Ishikawa (cell line): ENCODE data around the gene RASGRP4.

ENCODE experiments used
- CEBPB ChIP-seq: IDR thresholded peaks from 2 replicates; pipeline ENCODE4 v1.6.1; 2012
- CREB1 ChIP-seq: IDR thresholded peaks from 2 replicates; pipeline ENCODE4 v1.6.1; 2012; ENCODE audit warnings: low read depth
- EGR1 ChIP-seq: IDR thresholded peaks from 2 replicates; pipeline ENCODE4 v1.6.1; 2012
- EP300 ChIP-seq: IDR thresholded peaks from 2 replicates; pipeline ENCODE4 v1.6.1; 2012; ENCODE audit warnings: borderline replicate concordance
- FOXM1 ChIP-seq: IDR thresholded peaks from 2 replicates; pipeline ENCODE4 v1.6.1; 2012; ENCODE audit warnings: low read depth, borderline replicate concordance
- NFIC ChIP-seq: IDR thresholded peaks from 2 replicates; pipeline ENCODE4 v1.6.1; 2012
- RAD21 ChIP-seq: IDR thresholded peaks from 2 replicates; pipeline ENCODE4 v1.6.1; 2012; ENCODE audit warnings: low read depth
- TAF1 ChIP-seq: IDR thresholded peaks from 2 replicates; pipeline ENCODE4 v1.6.1; 2012; ENCODE audit warnings: low read depth, mild to moderate bottlenecking
- TCF12 ChIP-seq: IDR thresholded peaks from 2 replicates; pipeline ENCODE4 v1.6.1; 2012; ENCODE audit warnings: low read depth
- TEAD4 ChIP-seq: IDR thresholded peaks from 2 replicates; pipeline ENCODE4 v1.6.1; 2012
- YY1 ChIP-seq: IDR thresholded peaks from 2 replicates; pipeline ENCODE4 v1.6.1; 2012; ENCODE audit warnings: low read depth
- ZBTB7A ChIP-seq: IDR thresholded peaks from 2 replicates; pipeline ENCODE4 v1.6.1; 2012; ENCODE audit warnings: low read depth
- TF ChIP-seq, protein P1 (sequence below): IDR thresholded peaks from 2 replicates; pipeline ENCODE4 v1.6.1; 2012; ENCODE audit warnings: low read depth, mild to moderate bottlenecking
- TF ChIP-seq, protein P2 (sequence below): IDR thresholded peaks from 2 replicates; pipeline ENCODE4 v1.6.1; 2012
- TF ChIP-seq, protein P3 (sequence below): IDR thresholded peaks from 2 replicates; pipeline ENCODE4 v1.6.1; 2012

RASGRP4 gene

DNA sequence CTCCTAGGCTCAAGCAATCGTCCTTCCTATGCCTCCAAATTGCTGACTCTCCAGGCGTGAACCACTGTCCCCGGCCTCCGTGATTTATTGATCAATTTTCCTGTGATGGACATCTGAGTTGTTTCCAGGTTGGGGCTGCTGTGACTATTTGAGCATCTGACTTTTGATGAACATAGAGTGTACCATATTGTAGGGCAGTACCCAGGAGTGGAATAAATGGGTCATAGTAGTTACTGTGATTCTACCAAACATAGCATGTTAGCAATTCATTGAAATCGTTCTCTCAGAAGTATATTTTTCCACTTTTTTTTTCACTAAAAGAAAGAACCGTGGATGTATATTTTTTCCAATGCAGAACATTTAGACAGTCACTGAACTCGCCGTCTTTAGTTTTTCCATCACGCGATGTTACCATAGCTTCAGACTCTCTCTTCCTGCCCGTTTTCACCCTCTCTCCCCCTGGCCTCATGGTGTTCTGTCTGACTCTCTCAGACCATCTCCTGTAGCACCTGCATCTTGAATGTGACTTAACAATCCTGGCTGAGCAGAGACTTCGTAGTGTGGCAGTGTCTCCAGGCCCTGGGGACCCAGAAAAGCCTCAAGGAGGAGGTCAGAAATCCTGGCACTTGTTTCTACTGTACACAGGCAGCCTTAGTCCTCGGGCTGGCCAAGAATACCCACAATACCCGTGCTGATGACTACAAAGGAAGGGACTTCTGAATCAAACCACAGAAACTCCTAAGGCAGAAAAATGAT is 3.2 kb upstream of the RASGRP4 start:
- TF ChIP-seq EP300 (no peak), TEAD4 (no peak), TCF12 (no peak), EGR1 (no peak), TAF1 (no peak), NFIC (no peak), FOXM1 (no peak), RAD21 (no peak)
- TF ChIP-seq, protein P1, sequence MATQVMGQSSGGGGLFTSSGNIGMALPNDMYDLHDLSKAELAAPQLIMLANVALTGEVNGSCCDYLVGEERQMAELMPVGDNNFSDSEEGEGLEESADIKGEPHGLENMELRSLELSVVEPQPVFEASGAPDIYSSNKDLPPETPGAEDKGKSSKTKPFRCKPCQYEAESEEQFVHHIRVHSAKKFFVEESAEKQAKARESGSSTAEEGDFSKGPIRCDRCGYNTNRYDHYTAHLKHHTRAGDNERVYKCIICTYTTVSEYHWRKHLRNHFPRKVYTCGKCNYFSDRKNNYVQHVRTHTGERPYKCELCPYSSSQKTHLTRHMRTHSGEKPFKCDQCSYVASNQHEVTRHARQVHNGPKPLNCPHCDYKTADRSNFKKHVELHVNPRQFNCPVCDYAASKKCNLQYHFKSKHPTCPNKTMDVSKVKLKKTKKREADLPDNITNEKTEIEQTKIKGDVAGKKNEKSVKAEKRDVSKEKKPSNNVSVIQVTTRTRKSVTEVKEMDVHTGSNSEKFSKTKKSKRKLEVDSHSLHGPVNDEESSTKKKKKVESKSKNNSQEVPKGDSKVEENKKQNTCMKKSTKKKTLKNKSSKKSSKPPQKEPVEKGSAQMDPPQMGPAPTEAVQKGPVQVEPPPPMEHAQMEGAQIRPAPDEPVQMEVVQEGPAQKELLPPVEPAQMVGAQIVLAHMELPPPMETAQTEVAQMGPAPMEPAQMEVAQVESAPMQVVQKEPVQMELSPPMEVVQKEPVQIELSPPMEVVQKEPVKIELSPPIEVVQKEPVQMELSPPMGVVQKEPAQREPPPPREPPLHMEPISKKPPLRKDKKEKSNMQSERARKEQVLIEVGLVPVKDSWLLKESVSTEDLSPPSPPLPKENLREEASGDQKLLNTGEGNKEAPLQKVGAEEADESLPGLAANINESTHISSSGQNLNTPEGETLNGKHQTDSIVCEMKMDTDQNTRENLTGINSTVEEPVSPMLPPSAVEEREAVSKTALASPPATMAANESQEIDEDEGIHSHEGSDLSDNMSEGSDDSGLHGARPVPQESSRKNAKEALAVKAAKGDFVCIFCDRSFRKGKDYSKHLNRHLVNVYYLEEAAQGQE = no peak
- TF ChIP-seq, protein P2, sequence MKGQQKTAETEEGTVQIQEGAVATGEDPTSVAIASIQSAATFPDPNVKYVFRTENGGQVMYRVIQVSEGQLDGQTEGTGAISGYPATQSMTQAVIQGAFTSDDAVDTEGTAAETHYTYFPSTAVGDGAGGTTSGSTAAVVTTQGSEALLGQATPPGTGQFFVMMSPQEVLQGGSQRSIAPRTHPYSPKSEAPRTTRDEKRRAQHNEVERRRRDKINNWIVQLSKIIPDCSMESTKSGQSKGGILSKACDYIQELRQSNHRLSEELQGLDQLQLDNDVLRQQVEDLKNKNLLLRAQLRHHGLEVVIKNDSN = no peak

DNA sequence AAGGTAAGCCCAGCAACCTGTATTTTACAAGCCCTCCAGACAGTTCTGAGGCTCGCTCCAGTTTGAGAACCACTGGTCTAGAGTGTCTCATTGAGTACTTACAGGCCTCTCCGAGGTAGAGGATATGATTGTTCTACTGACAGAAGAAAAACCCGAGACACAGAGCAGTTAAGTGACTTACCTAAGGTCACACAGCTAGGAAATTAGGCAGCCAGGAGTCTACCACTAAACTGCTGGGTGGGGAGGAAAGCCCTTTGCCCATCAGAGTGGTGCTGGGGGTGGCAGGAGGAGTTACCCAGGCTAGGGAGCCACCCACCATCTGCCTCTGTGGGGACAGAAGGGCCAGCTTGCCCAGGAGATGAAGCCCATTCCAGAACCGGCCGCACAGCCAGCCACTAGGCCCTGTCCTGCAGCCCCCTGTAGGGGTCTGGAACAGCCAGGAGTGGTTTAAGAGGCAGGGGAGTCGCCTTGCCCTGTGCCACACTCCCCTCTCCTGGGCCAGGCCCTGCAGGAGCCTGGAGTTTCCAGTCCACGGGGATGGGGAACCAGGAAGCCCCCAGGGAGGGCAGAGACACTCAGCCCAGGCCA is 703 bp downstream of the RASGRP4 start:
- TF ChIP-seq EGR1 = no peak
- TF ChIP-seq RAD21 = no peak
- TF ChIP-seq TAF1 = no peak
- TF ChIP-seq TCF12 = no peak
- TF ChIP-seq, protein P1 = no peak

DNA sequence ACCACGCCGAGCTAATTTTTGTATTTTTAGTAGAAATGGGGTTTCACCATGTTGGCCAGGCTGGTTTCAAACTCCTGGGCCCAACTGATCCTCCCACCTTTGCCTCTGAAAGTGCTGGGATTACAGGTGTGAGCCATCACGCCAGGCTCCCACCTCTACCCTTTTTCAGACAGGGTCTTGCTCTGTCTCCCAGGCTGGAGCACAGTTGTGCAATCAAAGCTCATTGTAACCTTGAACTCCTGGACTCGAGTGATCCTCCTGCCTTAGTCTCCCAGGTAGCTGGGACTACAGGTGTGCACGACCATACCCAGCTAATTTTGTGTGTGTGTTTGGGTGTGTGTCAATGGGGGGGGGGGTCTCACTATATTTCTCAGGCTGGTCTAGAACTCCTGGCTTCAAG is 1.7 kb downstream of the RASGRP4 start:
- TF ChIP-seq CEBPB = no peak
- TF ChIP-seq, protein P2 = no peak
- TF ChIP-seq TCF12 = no peak
- TF ChIP-seq, protein P1 = no peak
- TF ChIP-seq YY1 = no peak
- TF ChIP-seq ZBTB7A = no peak
- TF ChIP-seq, protein P3, sequence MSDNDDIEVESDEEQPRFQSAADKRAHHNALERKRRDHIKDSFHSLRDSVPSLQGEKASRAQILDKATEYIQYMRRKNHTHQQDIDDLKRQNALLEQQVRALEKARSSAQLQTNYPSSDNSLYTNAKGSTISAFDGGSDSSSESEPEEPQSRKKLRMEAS = no peak
- TF ChIP-seq CREB1 = no peak
- TF ChIP-seq EGR1 = no peak
- TF ChIP-seq EP300 = no peak
- TF ChIP-seq NFIC = no peak
- TF ChIP-seq TAF1 = no peak
- TF ChIP-seq RAD21 = no peak
- TF ChIP-seq FOXM1 = no peak
- no peak for TF ChIP-seq TEAD4

DNA sequence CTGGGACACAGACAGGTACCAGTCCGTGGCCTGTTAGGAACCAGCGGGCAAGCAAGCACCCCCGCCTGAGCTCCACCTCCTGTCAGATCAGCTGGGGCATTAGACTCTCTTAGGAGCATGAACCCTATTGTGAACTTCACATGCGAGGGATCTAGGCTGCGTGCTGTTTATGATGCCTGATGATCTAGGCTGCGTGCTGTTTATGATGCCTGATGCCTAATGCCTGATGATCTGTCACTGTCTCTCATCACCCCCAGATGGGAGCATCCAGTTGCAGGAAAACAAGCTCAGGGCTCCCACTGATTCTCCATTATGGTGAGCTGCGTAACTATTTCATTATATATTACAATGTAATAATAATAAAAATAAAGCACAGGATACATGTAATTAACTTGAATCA is 3.6 kb downstream of the RASGRP4 start:
- TF ChIP-seq EP300 = no peak
- no peak for TF ChIP-seq EGR1
- TF ChIP-seq FOXM1 = no peak
- TF ChIP-seq YY1 = no peak
- TF ChIP-seq, protein P1 = no peak
- TF ChIP-seq CREB1 = no peak
- TF ChIP-seq CEBPB = no peak
- TF ChIP-seq TAF1 = no peak
- TF ChIP-seq, protein P2 = no peak
- no peak for TF ChIP-seq RAD21
- TF ChIP-seq NFIC = no peak
- TF ChIP-seq, protein P3 = no peak
- no peak for TF ChIP-seq ZBTB7A
- no peak for TF ChIP-seq TEAD4
- TF ChIP-seq TCF12 = no peak
